ENCODE measurements around the gene ADGRG4.
"Not testable (repeated sequence)": the region's sequence is repeated elsewhere in the genome, so short reads cannot be mapped to it uniquely, and the experiment has no call there.

Gene ADGRG4

GRCh38 chrX:136268051-136269048 lies 32.4 kb upstream of the ADGRG4 start:
- Histone ChIP-seq H3K36me3 (ENCODE audit: control insufficient read depth, low read depth, low read length) (no peaks in the 10 kb centered on the region), H3K27ac (ENCODE audit: low read length) (no peak overlapping the region), H3K9me3 (ENCODE audit: control insufficient read depth, low read depth, low read length) (peaks cover 6% of the 10 kb centered on the region), H3K4me1 (ENCODE audit: control insufficient read depth, low read depth, low read length) (no peaks in the 10 kb centered on the region), H3K4me3 (ENCODE audit: low read length) (no peak overlapping the region), H3K9ac (ENCODE audit: low read length) (no peak overlapping the region), H3K27me3 (ENCODE audit: control insufficient read depth, insufficient read depth, low read length) (no peaks in the 10 kb centered on the region)

- H3K9me3 ChIP-seq (ENCODE audit: control insufficient read depth, low read depth, low read length) = peaks cover 6% of the 10 kb centered on the region
- no peak overlapping the region for H3K9ac ChIP-seq (ENCODE audit: low read length)
- H3K4me1 ChIP-seq (ENCODE audit: control insufficient read depth, low read depth, low read length) = no peaks in the 10 kb centered on the region
- no peak overlapping the region for H3K4me3 ChIP-seq (ENCODE audit: low read length)
- no peak overlapping the region for H3K27ac ChIP-seq (ENCODE audit: low read length)
- no peaks in the 10 kb centered on the region for H3K27me3 ChIP-seq (ENCODE audit: control insufficient read depth, insufficient read depth, low read length)
- no peaks in the 10 kb centered on the region for H3K36me3 ChIP-seq (ENCODE audit: control insufficient read depth, low read depth, low read length)
Observed at GRCh38 chrX:136269921-136270320, 30.8 kb upstream of the ADGRG4 start.

GRCh38 chrX:136271300-136271699 lies 29.5 kb upstream of the ADGRG4 start:
- no peak overlapping the region for H3K4me3 ChIP-seq (ENCODE audit: low read length)
- no peaks in the 10 kb centered on the region for H3K36me3 ChIP-seq (ENCODE audit: control insufficient read depth, low read depth, low read length)
- H3K4me1 ChIP-seq (ENCODE audit: control insufficient read depth, low read depth, low read length) = no peaks in the 10 kb centered on the region
- no peak overlapping the region for H3K9ac ChIP-seq (ENCODE audit: low read length)
- H3K27ac ChIP-seq (ENCODE audit: low read length) = no peak overlapping the region
- no peaks in the 10 kb centered on the region for H3K27me3 ChIP-seq (ENCODE audit: control insufficient read depth, insufficient read depth, low read length)
- H3K9me3 ChIP-seq (ENCODE audit: control insufficient read depth, low read depth, low read length) = peaks cover 6% of the 10 kb centered on the region

GRCh38 chrX:136272325-136272724 lies 28.4 kb upstream of the ADGRG4 start:
- Histone ChIP-seq H3K9ac (ENCODE audit: low read length) (no peak overlapping the region), H3K27ac (ENCODE audit: low read length) (no peak overlapping the region), H3K4me1 (ENCODE audit: control insufficient read depth, low read depth, low read length) (no peaks in the 10 kb centered on the region), H3K4me3 (ENCODE audit: low read length) (no peak overlapping the region), H3K9me3 (ENCODE audit: control insufficient read depth, low read depth, low read length) (peaks cover 6% of the 10 kb centered on the region), H3K27me3 (ENCODE audit: control insufficient read depth, insufficient read depth, low read length) (no peaks in the 10 kb centered on the region), H3K36me3 (ENCODE audit: control insufficient read depth, low read depth, low read length) (no peaks in the 10 kb centered on the region)

GRCh38 chrX:136273986-136274385 lies 26.8 kb upstream of the ADGRG4 start:
- H3K36me3 ChIP-seq (ENCODE audit: control insufficient read depth, low read depth, low read length) = no peaks in the 10 kb centered on the region
- H3K4me3 ChIP-seq (ENCODE audit: low read length) = no peak overlapping the region
- H3K9ac ChIP-seq (ENCODE audit: low read length) = no peak overlapping the region
- H3K27me3 ChIP-seq (ENCODE audit: control insufficient read depth, insufficient read depth, low read length) = no peaks in the 10 kb centered on the region
- no peaks in the 10 kb centered on the region for H3K4me1 ChIP-seq (ENCODE audit: control insufficient read depth, low read depth, low read length)
- no peak overlapping the region for H3K27ac ChIP-seq (ENCODE audit: low read length)
- H3K9me3 ChIP-seq (ENCODE audit: control insufficient read depth, low read depth, low read length) = peaks cover 6% of the 10 kb centered on the region

GRCh38 chrX:136275553-136275952 lies 25.2 kb upstream of the ADGRG4 start:
- H3K4me3 ChIP-seq (ENCODE audit: low read length) = no peak overlapping the region
- peaks cover 2% of the 10 kb centered on the region for H3K9me3 ChIP-seq (ENCODE audit: control insufficient read depth, low read depth, low read length)
- no peak overlapping the region for H3K9ac ChIP-seq (ENCODE audit: low read length)
- no peak overlapping the region for H3K27ac ChIP-seq (ENCODE audit: low read length)
- no peaks in the 10 kb centered on the region for H3K27me3 ChIP-seq (ENCODE audit: control insufficient read depth, insufficient read depth, low read length)
- no peaks in the 10 kb centered on the region for H3K36me3 ChIP-seq (ENCODE audit: control insufficient read depth, low read depth, low read length)
- H3K4me1 ChIP-seq (ENCODE audit: control insufficient read depth, low read depth, low read length) = no peaks in the 10 kb centered on the region

GRCh38 chrX:136286375-136286774 lies 14.4 kb upstream of the ADGRG4 start:
- not testable (repeated sequence) for H3K27me3 ChIP-seq (ENCODE audit: control insufficient read depth, insufficient read depth, low read length); H3K36me3 ChIP-seq (ENCODE audit: control insufficient read depth, low read depth, low read length); H3K4me3 ChIP-seq (ENCODE audit: low read length); H3K9me3 ChIP-seq (ENCODE audit: control insufficient read depth, low read depth, low read length); H3K27ac ChIP-seq (ENCODE audit: low read length); H3K9ac ChIP-seq (ENCODE audit: low read length); H3K4me1 ChIP-seq (ENCODE audit: control insufficient read depth, low read depth, low read length)

- no peaks in the 10 kb centered on the region for H3K36me3 ChIP-seq (ENCODE audit: control insufficient read depth, low read depth, low read length)
- peaks cover 14% of the 10 kb centered on the region for H3K9me3 ChIP-seq (ENCODE audit: control insufficient read depth, low read depth, low read length)
- no peak overlapping the region for H3K4me3 ChIP-seq (ENCODE audit: low read length)
- no peaks in the 10 kb centered on the region for H3K4me1 ChIP-seq (ENCODE audit: control insufficient read depth, low read depth, low read length)
- H3K27me3 ChIP-seq (ENCODE audit: control insufficient read depth, insufficient read depth, low read length) = no peaks in the 10 kb centered on the region
- no peak overlapping the region for H3K9ac ChIP-seq (ENCODE audit: low read length)
- H3K27ac ChIP-seq (ENCODE audit: low read length) = no peak overlapping the region
Observed at GRCh38 chrX:136291824-136292223, 8.9 kb upstream of the ADGRG4 start.

- Histone ChIP-seq H3K4me1 (ENCODE audit: control insufficient read depth, low read depth, low read length) (no peaks in the 10 kb centered on the region), H3K27me3 (ENCODE audit: control insufficient read depth, insufficient read depth, low read length) (no peaks in the 10 kb centered on the region), H3K4me3 (ENCODE audit: low read length) (no peak overlapping the region), H3K9me3 (ENCODE audit: control insufficient read depth, low read depth, low read length) (peaks cover 14% of the 10 kb centered on the region), H3K36me3 (ENCODE audit: control insufficient read depth, low read depth, low read length) (no peaks in the 10 kb centered on the region), H3K27ac (ENCODE audit: low read length) (no peak overlapping the region), H3K9ac (ENCODE audit: low read length) (no peak overlapping the region)
Observed at GRCh38 chrX:136292656-136293055, 8.1 kb upstream of the ADGRG4 start.

- Histone ChIP-seq H3K9me3 (ENCODE audit: control insufficient read depth, low read depth, low read length) (peaks cover 14% of the 10 kb centered on the region), H3K4me1 (ENCODE audit: control insufficient read depth, low read depth, low read length) (no peaks in the 10 kb centered on the region), H3K4me3 (ENCODE audit: low read length) (no peak overlapping the region), H3K9ac (ENCODE audit: low read length) (no peak overlapping the region), H3K27ac (ENCODE audit: low read length) (no peak overlapping the region), H3K36me3 (ENCODE audit: control insufficient read depth, low read depth, low read length) (no peaks in the 10 kb centered on the region), H3K27me3 (ENCODE audit: control insufficient read depth, insufficient read depth, low read length) (no peaks in the 10 kb centered on the region)
Observed at GRCh38 chrX:136295380-136295779, 5.4 kb upstream of the ADGRG4 start.

- no peak overlapping the region for H3K4me3 ChIP-seq (ENCODE audit: low read length)
- peaks cover 25% of the 10 kb centered on the region for H3K9me3 ChIP-seq (ENCODE audit: control insufficient read depth, low read depth, low read length)
- no peaks in the 10 kb centered on the region for H3K36me3 ChIP-seq (ENCODE audit: control insufficient read depth, low read depth, low read length)
- H3K27ac ChIP-seq (ENCODE audit: low read length) = no peak overlapping the region
- no peaks in the 10 kb centered on the region for H3K27me3 ChIP-seq (ENCODE audit: control insufficient read depth, insufficient read depth, low read length)
- H3K9ac ChIP-seq (ENCODE audit: low read length) = no peak overlapping the region
- no peaks in the 10 kb centered on the region for H3K4me1 ChIP-seq (ENCODE audit: control insufficient read depth, low read depth, low read length)
Observed at GRCh38 chrX:136303041-136303440, 2.3 kb downstream of the ADGRG4 start.

- H3K4me3 ChIP-seq (ENCODE audit: low read length) = no peak overlapping the region
- no peaks in the 10 kb centered on the region for H3K4me1 ChIP-seq (ENCODE audit: control insufficient read depth, low read depth, low read length)
- no peaks in the 10 kb centered on the region for H3K27me3 ChIP-seq (ENCODE audit: control insufficient read depth, insufficient read depth, low read length)
- no peak overlapping the region for H3K27ac ChIP-seq (ENCODE audit: low read length)
- no peaks in the 10 kb centered on the region for H3K36me3 ChIP-seq (ENCODE audit: control insufficient read depth, low read depth, low read length)
- peaks cover 25% of the 10 kb centered on the region for H3K9me3 ChIP-seq (ENCODE audit: control insufficient read depth, low read depth, low read length)
- H3K9ac ChIP-seq (ENCODE audit: low read length) = no peak overlapping the region
Observed at GRCh38 chrX:136304493-136304892, 3.7 kb downstream of the ADGRG4 start.

All from iPS-18a (cell line).